HTR-8/SVneo (cell line): ENCODE results near the gene KRTAP1-4.
"Not testable (repeated sequence)": the region's sequence is repeated elsewhere in the genome, so short reads cannot be mapped to it uniquely, and the experiment has no call there.

ENCODE experiments used
- DNase-seq: peaks from one replicate; pipeline ENCODE4 v3.0.0; 2011; ENCODE audit warnings: low spot score, mixed read lengths; ENCODE audit not compliant: insufficient read length
- FAIRE-seq: peaks from 2 replicates; lab custom pipeline; 2011; peaks lifted over from hg19 to GRCh38; lab: Jason Lieb, UNC

Gene KRTAP1-4

GRCh38 chr17:41009936-41010335 is 20.1 kb downstream of the KRTAP1-4 start:
- no peak for FAIRE-seq
- no peak for DNase-seq

DNA sequence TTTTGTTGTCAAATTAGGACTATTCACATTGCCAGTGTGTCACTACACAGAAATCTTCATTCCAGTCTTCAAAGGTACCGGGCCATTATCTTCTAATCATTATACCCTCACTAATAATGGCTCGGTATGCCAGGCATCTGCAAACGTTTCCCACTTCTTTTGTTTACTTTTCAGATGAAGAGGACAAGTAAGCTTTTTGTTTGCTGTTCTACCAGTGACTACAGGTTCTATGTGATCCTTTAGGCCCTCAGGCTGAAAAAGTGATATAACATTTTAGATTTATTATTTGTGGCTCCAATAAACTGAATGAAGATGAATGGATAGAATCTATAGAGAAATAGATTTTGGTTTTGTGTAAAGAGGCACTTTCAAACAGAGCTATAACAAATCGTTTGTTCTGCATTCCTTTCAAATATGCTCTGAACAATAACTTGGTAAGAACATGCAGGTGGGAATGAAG is 20.7 kb downstream of the KRTAP1-4 start:
- DNase-seq (no peak), FAIRE-seq (no peak)

DNA sequence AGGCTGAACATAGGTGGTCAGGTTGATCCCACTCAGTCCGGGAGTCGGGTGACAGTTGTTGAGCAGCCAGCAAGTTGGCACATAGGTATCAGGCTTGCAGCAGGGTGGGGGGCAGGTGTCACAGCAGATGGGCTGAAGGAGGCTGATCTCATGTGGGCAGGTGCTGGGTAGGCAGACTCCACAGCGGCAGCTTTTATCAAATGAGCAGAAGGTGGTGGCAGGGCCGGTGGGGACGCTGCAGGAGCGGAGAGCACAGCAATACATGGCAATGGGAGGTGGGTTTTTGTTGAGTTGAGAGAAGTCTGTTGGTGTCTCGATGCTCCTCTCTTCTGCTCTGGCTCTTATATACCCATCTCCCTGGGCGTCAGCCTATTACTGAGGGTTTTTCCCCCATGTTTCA is 21.2 kb downstream of the KRTAP1-4 start, which contains the start of gene KRTAP3-1:
Gene KRTAP3-1, minus strand, starts transcription at position 318 of the 400 bp plus-strand sequence. Its CDS starts 54 bp downstream, at position 264.
- FAIRE-seq (peak; percentile 89), DNase-seq (no peak)

DNA sequence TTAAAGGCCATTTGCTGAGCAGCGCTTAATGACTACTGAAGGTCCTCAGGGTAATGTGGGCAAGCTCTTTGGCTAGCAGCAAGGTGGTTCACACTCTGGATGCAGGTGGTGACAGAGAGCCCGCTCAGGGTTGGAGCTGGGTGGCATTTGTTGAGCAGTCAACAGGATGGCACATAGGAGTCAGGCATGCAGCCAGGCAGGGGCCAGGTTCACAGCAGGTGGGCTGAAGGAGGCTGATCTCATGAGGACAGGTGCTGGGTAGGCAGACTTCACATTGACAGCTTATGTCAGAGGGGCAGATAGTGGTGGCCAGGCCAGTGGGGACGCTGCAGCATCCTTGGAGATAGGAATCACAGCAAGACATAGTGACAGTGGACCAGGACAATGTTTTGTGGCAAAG is 25.6 kb downstream of the KRTAP1-4 start:
- FAIRE-seq: peak; percentile 4

DNA sequence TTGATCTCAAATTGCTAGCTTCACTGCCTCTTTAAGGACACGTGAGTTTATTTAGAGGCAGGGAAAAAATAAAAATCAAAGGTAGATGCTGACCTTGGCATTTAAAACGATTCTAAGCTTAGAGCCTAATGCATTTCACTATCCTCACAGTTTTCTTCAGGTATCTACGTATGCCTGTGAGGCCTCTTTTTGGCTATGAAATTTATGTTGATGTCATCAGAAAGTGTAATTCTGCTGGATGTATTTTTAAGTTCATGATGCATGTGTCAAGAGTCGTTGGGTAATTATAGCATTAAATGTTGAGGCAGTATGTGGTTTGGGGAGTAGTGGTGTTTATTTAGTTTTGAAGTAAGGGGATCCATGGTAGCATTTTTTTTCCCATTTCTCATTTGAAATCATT is 26.1 kb downstream of the KRTAP1-4 start:
- DNase-seq: no peak
- no peak for FAIRE-seq

More for the DNA sequence above, 25.6 kb downstream of the KRTAP1-4 start:
- DNase-seq: no peak

DNA sequence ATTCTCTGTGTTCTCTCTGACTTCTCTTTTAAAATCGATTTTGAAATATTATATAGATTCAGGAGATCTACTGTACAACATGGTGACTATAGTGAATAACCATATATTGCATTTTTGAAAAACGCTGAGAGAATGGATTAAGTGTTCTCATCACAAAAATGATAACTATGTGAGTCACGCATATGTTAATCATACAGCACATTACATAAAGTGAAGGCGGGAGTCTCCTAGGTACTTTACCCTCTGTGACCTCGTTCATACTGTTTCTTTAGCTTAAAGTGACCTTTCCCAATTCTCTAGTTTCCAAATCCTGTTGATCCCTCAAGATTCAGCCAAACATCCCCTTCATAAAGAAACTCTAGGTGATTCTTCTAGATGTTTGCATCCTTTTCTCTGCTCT is 27.2 kb downstream of the KRTAP1-4 start:
- no peak for DNase-seq
- peak; percentile 31 for FAIRE-seq

DNA sequence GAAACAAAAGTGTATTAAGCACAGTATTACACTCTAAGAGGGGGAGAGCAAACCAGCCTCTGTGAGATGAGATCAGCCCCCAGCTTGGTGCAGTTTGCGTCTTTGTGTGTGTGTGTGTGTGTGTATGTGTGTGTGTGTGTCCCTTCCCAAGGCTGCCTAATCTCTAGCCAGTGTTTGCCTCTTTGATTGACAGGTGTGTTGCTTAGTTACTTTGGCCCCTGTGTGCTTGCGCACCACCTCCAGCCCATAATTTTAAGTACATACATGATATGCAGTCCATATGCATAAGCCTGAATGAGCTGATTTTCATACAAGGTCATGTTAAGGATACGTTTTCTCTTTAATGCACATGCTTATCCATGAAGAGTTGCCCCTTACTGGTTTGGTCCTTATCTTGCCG is 28.2 kb downstream of the KRTAP1-4 start:
- FAIRE-seq (peak; percentile 69), DNase-seq (no peak)

DNA sequence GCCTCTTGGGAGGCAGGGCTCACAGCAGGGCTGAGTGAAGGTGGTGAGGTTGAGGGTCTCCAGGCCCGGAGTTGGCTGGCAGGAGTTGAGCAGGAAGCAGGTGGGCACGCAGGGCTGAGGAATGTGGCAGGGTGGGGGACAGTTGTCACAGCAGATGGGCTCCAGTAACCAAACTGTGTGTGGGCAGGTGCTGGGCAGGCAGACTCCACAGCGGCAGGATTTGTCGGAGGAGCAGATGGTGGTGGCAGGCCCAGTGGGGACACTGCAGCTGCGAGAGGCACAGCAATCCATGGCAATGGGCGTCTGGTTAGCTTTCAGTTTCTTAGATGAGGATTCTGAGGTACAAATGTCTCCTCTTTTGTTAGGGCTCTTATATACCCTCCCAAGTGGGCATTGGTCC is 30.4 kb downstream of the KRTAP1-4 start, which contains the start of gene KRTAP3-2:
Gene KRTAP3-2, minus strand, starts transcription at position 344 of the 400 bp plus-strand sequence. Its CDS starts 53 bp downstream, at position 291.
- FAIRE-seq: peak; percentile 89
- DNase-seq: not testable (repeated sequence)

- FAIRE-seq: no peak
Observed at GRCh38 chr17:40997361-40997760, 32.6 kb downstream of the KRTAP1-4 start.

GRCh38 chr17:40996829-40997228 is 33.2 kb downstream of the KRTAP1-4 start:
- DNase-seq: no peak
- FAIRE-seq: no peak

More at GRCh38 chr17:40997361-40997760, 32.6 kb downstream of the KRTAP1-4 start:
- no peak for DNase-seq

GRCh38 chr17:40995116-40995515 is 34.9 kb downstream of the KRTAP1-4 start:
- DNase-seq (no peak), FAIRE-seq (no peak)

DNA sequence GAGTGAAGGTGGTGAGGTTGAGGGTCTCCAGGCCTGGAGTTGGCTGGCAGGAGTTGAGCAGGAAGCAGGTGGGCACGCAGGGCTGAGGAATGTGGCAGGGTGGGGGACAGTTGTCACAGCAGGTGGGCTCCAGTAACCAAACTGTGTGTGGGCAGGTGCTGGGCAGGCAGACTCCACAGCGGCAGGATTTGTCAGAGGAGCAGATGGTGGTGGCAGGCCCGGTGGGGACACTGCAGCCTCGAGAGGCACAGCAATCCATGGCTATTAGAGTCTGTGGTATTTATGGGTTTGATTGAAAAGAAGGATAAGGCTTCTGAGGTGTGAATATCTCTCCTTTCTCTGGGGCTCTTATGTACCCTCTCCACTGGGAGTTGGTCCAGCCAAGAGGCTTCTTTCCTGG is 36.2 kb downstream of the KRTAP1-4 start, which contains the start of gene KRTAP3-3:
Gene KRTAP3-3, minus strand, starts transcription at position 326 of the 400 bp plus-strand sequence. Its CDS starts 67 bp downstream, at position 259.
- DNase-seq: no peak
- peak; percentile 92 for FAIRE-seq

- DNase-seq: no peak
- FAIRE-seq: no peak
Observed at GRCh38 chr17:40993084-40993483, 36.9 kb downstream of the KRTAP1-4 start.

- FAIRE-seq (no peak), DNase-seq (no peak)
Observed at GRCh38 chr17:40992666-40993065, 37.3 kb downstream of the KRTAP1-4 start.

- FAIRE-seq (peak; percentile 69), DNase-seq (no peak)
Observed at GRCh38 chr17:40986920-40987319, 43.1 kb downstream of the KRTAP1-4 start.

- DNase-seq: no peak
- FAIRE-seq: no peak
Observed at GRCh38 chr17:40984226-40984625, 45.8 kb downstream of the KRTAP1-4 start, which contains the start of gene KRT40. Gene KRT40 (minus strand): TSS chr17:40984326. CDS start chr17:40984273, 53 bp downstream.

- FAIRE-seq (no peak), DNase-seq (no peak)
Observed at GRCh38 chr17:40981115-40981514, 48.9 kb downstream of the KRTAP1-4 start.

GRCh38 chr17:40980596-40980995 is 49.4 kb downstream of the KRTAP1-4 start:
- peak; percentile 33 for FAIRE-seq

GRCh38 chr17:40980117-40980516 is 49.9 kb downstream of the KRTAP1-4 start:
- DNase-seq: no peak
- FAIRE-seq: peak; percentile 80

More at GRCh38 chr17:40980596-40980995, 49.4 kb downstream of the KRTAP1-4 start:
- no peak for DNase-seq
